NCI-H1436 (cell line): Measurements from ENCODE around the gene APEH.
"Not testable (repeated sequence)": the region's sequence is repeated elsewhere in the genome, so short reads cannot be mapped to it uniquely, and the experiment has no call there.

Experiments
- DNase-seq: peaks from one replicate; lab custom pipeline; 2025; lab: John Stamatoyannopoulos, UW

The APEH gene

GRCh38 chr3:49668861-49669260 is 5.3 kb upstream of the APEH start:
- DNase-seq: no peak

DNA sequence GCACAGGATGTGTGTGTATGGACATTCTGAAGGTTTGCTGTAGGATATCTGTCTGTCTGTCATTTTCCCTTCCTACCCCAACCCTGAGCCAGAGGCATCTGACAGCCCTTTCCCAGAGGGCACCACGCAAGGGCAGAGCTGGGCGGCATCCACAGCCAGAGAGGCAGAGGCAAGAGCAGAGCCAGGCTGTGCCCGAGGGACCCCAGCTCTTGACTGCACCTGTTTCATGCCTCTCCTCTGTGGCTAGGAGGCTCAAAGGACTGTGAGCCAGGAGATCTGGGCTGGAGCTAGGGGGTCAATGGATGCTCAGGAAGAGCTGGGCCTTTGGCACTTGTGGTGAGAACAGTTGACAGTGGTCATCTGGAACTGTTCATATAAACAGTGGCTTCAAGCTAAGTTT is 4.8 kb upstream of the APEH start:
- no peak for DNase-seq

GRCh38 chr3:49670940-49671290 is 3.2 kb upstream of the APEH start:
- DNase-seq: no peak

GRCh38 chr3:49671291-49672288 is 2.6 kb upstream of the APEH start:
- no peak for DNase-seq

DNA sequence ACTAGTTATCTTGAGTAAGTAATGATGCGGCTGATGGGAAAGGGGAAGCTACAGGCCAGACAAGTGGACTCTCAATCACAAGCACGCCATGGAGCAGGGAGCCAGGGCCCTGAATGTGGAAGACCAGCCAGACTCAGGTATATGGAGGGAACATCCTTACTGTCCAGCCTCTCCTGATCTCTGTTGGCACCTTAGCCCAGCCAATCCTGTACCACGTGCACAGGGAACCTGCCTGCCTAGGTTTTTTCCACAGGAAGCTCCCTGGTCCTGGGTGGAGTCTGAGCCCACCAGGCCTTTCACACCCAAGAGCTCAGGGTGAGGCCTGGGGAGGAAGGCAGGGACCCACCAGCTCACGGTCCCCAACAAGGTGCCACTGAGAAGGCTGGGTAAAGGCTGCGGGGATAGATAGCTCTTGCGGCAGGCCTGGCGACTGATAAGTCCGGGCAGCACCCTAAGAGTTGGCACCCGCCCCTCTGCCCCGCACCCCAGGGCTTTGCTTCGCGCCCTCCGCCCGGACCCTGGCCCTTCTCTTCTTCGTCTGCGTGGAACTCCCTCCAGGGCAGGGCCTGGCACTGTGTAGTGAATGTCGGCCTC is 933 bp upstream of the APEH start:
- no peak for DNase-seq

DNA sequence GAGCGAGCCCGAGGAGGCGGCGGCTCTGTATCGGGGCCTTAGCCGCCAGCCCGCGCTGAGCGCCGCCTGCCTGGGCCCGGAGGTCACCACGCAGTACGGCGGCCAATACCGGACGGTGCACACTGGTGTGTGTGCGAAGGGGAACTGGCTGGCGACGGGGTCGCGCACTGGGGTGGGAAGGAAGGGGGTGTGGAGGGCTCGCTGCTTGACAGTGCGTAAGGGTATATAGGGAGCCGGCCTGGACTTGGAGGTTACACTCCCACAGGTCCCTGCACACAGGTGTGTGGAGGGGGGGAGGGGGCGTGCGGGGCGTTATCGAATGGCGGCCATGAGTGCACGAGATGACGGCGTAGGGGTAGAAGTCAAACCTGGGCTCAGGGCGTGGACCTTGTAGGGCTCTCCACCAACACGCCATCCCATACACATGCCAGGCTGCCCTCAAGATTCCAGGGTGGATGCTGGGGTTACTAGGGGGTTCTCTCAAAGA is 389 bp downstream of the APEH start:
- DNase-seq: no peak

DNA sequence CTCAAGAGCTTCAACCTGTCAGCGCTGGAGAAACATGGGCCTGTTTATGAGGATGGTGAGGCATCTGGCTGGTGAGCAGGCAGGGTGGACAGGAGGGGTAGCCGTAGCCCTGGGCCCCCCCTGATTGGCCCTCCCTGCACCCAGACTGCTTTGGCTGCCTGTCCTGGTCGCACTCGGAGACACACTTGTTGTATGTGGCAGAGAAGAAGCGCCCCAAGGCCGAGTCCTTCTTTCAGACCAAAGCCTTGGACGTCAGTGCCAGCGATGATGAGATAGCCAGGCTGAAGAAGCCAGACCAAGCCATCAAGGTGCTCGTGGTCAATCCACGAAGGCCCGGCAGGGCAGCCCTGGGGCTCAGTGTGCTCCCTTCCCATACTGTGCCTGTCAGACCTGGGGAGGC is 1.8 kb downstream of the APEH start:
- DNase-seq: no peak

- DNase-seq: no peak
Observed at GRCh38 chr3:49680493-49681231, 6.5 kb downstream of the APEH start.

DNA sequence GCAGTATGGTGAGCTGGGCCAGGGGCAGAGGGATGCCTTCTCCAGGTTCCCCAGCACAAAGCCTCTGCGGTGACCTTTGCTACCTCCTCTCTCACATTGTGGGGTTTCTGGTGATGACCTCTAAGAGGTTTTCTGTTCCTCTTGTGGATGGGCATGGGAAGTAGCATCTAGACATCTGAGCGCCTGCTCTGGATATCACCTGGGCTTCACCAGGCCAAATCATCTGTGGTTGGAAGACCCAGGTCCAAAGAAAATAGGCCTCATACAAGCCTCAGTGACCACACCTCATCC is 7.0 kb downstream of the APEH start:
- no peak for DNase-seq

GRCh38 chr3:49681543-49681942 is 7.4 kb downstream of the APEH start:
- DNase-seq: no peak

DNA sequence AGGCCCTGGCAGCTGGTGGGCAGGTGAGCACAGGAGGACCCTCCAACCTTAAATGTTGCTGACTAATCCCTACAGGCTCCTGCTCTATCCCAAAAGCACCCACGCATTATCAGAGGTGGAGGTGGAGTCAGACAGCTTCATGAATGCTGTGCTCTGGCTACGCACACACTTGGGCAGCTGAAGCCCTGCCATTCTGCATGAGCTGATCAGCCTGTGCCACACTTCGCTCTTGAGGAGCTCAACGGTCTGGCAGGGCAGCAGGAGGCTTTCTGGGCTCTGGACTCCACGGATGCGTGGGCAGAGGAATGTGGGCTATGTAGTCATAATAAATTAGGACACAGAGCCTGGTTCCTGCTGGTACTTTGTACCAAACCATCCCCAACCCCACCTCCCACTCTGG is 9.0 kb downstream of the APEH start:
- DNase-seq: no peak

DNA sequence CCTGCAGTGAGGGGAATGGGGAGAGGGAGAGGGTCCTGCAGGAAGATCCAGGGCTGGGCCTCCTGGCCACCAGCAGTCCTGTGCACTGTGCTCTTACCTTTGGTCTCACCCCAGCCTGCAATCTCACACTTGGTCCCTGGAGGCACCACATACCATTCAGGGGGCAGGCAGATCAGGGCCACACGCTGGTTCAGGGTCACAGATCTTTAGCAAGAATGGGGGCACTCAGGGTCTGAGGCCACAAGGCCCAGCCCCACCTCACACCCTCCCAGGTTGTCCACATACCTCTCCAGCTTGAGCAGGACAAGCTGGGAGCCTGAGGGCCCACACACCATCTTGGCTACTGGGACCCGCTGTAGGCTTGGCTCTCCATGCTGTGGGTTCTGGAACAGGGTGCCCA is 10.3 kb downstream of the APEH start:
- DNase-seq: not testable (repeated sequence)

DNA sequence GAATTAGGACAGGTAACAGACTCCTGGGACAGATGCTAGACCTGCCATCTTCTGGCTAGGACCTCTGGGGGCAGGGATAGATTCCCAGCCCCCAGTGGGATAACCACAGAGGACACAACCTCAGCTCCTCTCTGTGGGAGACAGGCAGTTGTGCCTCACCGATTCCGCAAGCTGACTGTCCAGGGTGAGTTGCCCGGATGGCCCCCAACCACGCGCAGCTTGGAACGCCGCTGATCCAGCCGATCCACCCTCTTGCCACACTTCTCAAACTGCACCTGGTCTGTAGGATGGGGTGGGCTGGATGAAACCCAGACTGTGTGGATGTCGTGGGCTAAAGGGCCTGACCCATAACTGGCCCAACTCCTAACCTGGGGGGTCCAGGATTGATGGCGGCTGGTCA is 11.0 kb downstream of the APEH start:
- not testable (repeated sequence) for DNase-seq

DNA sequence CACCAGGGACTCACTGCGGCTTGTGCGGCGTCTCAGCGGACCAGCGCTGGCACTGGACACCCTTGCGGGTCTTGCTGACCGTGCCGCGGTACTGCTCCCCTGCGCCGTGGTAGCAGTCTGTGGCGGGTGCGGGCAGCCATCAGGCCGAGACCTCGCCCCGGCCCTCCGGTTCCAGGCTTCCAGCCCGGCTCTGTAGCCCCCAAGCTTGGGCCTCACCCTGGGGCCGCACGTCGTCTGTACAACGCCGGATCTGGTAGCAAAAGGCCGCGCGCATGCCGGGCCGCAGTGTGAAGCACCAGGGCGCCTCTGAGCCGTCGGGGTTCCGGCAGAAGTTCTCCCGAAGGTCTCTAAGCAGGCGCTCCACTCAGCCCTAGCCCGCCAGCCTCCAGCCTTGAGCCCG is 11.7 kb downstream of the APEH start:
- not testable (repeated sequence) for DNase-seq

- not testable (repeated sequence) for DNase-seq
Observed at GRCh38 chr3:49686346-49686745, 12.2 kb downstream of the APEH start.

GRCh38 chr3:49686769-49687423 is 12.7 kb downstream of the APEH start:
- not testable (repeated sequence) for DNase-seq

- DNase-seq: not testable (repeated sequence)
Observed at GRCh38 chr3:49687424-49687795, 13.3 kb downstream of the APEH start.

DNA sequence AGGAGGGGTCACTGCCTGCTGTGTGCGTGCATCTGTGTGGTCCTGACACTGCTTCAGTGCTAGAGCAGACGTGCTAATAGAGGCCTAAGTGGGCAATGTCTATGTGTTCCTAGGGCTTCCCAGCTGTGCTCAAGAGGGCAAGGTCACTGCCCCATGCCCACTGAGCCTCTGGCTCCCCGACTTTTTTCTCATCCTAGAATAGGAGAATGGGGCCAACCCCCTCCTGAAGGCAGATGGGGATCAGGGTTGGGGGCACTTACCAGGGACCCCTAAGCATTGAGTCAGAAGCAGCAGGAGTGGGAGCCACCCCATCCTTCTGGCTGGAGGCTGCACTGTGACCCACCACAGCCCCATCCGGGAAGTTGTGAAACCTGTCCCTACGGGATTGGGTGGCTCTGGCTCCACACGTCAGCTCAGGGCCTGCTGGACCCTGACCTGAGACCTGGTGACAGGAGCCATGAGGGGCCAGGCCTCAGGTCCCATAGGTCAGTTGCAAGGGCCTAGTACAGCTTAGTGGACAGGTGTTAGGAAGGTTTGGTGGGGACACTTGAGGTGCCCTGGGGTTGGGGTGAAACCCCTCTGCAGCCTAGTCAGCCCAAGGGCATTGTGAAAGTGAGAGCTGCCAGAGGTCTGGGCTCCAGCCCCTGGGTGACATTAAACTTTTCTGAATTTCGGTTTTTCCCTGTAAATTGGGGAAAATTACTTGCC is 14.3 kb downstream of the APEH start:
- not testable (repeated sequence) for DNase-seq

- no peak for DNase-seq
Observed at GRCh38 chr3:49689046-49689907, 15.1 kb downstream of the APEH start, which contains the start of the genes MST1 and RNF123. MST1 (minus strand) TSS chr3:49689474; CDS start chr3:49688691, 783 bp downstream. RNF123 (plus strand) TSS chr3:49689557; CDS start chr3:49691166, 1,609 bp downstream.

GRCh38 chr3:49689908-49690624 is 15.9 kb downstream of the APEH start:
- not testable (repeated sequence) for DNase-seq
